ENCODE data around the gene XKR7.

Gene XKR7

DNA sequence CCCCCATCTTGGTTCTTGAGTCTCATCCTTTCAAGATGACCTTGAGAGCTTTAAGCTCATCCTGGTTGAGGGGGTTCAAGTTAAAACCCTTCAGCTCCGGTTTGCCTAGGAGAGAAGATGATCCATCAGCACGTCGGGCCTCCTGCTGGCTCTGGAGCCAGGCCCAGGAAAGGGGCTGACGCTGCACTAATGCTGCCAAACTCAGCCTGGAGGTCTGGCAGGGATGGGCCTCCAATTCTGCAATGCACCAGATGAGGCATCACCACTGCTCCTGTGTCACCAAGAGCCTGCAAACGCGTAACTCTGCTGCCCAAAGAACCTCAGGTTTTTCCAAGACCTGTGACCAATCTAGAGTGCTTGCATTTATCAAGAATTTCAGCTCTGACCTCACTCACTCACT lies 22.2 kb upstream of the XKR7 start:
- DNase-seq: no peak

- DNase-seq: no peak
Observed at GRCh38 chr20:31948008-31948407, 19.9 kb upstream of the XKR7 start.

DNA sequence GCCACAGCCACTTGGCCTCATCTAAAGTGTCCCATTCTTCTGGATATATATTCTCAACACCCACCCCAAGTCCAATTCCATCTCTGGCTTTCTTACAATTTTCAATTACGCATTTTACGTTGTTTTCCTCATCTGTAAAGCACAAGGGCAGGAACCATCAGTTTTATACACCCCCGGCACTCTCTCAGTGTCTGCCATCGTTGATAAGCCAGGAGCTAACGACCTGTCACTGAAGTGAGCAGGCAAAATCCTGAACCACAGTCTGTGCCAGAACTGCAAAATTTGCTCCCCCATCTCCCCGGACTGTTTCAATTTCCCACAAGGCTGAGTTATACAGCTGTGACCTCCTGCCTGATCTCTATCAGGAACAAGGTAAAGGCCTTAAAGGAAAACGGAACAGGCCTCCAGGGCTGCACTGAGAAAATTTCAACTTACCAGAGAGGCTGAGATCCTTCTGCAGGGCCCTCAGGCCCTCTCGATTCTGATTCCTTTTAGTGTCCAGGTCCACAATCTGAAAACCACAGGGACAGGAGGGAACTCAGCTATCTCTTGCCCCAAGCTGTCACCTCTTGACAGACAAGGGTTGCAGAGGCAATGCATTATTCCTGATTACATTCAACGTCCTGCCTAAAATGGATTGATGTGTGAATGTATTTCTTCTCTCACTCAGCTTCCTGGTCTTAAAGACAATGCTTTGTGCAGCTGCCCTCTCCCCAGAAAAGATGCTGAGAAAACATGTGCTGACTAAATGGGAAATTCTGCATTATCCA lies 17.9 kb upstream of the XKR7 start:
- DNase-seq: no peak

DNA sequence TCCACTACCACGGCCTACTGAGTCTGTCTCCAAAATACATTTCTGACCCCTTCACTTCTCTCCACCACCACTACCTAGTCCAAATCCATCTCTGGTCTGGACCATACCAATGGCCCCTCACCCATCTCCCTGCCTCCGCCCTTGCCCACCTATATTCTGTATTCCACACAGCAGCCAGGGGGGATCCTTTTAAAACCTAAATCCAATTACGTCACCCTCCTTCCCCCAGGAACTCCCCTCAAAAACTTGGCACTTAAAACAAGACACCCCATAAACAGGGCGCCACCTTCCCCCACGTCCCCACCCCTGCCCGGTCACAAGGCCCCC lies 16.8 kb upstream of the XKR7 start:
- no peak for DNase-seq

DNA sequence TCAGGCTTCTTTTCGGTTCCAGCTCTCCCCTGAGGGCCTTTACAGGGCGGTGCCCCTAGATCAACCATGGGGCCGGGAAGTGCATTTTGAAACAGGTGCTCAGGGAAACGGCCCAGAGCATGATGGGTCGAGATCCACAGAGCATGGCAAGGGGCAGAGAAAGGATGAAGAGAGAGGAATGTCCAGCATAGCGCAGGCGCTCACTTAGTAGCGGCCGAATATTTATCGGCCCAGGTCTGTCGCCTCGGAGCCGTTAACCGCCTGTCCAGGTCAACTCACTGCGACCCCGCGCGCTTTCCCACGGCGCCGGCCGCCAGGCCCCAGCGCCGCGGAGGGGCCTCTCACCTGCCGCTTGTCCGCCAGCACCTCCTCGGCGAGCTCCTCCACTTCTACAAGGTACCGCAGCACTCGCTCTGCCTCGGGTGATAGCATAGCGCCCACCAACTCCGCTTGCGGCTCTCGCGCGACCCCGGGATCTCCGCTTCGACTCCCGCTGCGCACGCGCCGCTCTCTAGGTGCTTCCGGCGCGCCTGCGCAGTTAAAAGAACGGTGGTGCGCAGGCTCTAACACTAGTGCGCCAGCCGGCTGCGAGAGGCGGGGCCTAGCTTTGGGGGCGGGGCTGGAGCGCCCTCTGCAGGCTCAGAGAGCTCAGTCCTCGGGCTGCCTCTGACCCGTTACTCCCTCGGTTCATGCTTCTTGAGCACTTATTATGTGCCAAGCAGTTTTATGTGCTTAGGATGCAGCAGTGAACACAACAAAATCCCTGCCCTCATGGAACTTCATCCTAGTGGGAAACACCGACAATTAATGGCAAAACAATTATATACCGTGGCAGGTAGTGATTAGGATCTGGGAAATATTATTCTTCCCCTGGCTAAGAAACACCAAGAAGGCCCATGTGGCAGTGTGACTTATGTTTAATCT lies 16.2 kb upstream of the XKR7 start, which contains the start of gene PDRG1:
PDRG1 (minus strand) TSS at position 517 of the 924 bp plus-strand sequence; CDS start at position 432, 85 bp downstream.
- DNase-seq: peak; percentile 97

- no peak for DNase-seq
Observed at GRCh38 chr20:31953556-31954148, 14.3 kb upstream of the XKR7 start.

- DNase-seq: no peak
Observed at GRCh38 chr20:31954500-31954899, 13.5 kb upstream of the XKR7 start.

DNA sequence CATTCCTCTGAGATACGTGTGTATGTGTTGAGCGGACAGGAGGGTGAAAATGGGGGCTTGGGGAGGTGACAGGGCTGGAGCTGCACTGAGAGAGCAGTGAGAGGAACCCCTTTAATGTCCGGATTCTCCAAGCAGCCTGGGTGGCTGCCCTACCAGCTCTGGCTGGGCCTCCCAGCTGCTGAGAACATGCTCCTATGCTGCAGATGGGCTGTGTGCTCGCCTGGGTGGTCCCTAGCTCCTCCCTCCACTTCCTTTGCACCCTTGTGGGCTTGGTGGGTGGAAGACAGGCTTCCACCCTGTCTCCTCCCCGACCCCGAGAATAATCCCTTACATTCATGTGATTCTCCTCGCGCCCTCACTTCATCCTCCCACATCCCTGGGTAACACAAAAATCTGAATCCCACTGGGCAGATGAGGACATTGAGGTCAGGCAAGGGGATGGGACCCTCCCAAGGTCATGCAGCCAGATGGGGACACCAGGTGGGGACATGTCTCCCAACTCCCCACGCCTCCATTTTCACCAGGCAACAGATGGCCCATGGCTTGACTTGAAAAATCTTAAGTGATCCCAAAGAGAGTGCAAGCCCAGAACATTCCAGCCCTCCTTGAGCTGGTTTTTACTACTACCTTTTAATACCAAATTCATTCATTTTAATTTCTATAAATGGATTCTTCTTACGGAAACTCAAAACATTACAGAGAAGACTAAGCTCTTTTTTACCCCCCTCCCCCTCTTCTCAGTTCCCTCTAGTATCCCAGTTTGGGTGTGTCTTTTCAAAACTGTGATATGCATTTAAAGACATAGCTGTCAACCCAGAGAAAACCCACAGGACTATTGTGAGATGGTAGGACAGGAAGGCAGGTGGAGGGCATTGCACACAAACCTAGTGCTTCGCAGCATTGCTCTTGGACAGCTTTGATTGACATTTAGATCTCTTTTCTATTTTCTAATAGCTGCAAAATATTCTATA lies 11.1 kb upstream of the XKR7 start:
- DNase-seq: no peak

GRCh38 chr20:31962761-31963160 lies 5.2 kb upstream of the XKR7 start:
- DNase-seq: no peak

DNA sequence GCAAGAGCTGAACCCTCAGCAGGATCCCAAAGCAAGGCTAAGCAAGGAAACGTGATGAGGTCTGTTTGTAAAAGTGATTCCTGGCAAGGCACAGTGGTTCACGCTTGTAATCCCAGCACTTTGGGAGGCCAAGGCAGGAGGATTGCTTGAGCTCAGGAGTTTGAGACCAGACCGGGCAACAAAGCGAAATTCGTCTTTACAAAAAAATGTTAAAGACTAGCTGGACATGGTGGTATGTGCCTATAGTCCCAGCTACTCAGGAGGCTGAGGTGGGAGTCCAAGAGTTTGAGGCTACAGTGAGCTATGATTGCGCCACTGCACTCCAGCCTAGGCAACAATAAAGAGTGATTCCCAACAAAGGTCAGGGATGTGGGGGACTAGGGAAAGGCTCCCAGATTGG lies 4.1 kb upstream of the XKR7 start:
- DNase-seq: no peak

DNA sequence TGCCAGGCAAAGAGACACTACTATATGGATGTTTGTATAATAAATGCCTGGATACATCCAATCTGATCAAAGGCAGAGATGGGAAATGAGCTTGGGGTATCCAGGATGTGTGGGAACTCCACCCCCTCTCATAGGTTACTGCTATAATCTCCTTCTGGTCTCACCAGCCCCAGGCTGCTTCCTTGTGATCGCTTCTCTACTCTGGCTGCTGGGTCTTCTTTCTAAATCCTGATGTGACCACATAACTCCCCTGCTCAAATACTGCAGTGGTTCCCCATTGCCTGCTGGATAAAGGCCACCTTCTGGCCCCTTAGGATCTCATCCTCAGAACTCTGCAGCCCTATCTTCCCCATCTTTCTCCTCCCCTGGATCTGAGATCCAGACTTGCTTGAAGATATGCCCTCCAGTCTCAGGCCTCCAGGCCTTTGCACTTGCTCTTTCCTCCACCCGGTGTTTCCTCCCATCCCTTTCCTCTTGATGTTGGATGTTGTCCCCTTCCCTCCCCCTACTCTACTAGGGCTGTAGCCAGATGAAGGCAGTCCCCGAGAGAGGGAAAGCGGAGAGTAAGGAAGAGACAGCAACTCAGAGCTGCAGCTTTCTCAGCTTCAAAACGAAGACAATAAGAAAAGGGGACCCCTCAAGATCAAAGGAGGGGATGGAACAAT lies 828 bp upstream of the XKR7 start:
- DNase-seq: no peak

- DNase-seq: peak; percentile 51
Observed at GRCh38 chr20:31968291-31969126, 558 bp downstream of the XKR7 start.

DNA sequence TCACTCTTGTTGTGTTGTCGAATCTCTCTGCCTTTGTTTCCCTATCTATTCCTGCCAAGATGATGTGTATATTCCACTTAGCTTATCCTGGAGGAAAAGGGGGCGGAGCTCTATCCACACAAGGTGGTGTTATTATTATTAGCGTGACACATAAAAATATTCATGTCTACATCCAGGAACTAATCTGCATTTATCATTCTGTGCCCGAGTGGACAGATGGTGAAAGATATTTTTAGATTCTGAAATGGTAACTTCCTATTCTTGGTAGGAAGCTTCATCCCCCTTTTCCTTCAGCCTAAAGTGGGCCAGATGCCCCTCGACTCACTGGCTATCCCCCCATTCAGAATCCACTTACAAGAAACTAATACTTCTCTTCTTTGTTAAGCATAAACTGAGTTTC lies 2.0 kb downstream of the XKR7 start:
- no peak for DNase-seq

GRCh38 chr20:31972471-31973021 lies 4.6 kb downstream of the XKR7 start:
- DNase-seq: no peak

GRCh38 chr20:31974296-31974695 lies 6.3 kb downstream of the XKR7 start:
- DNase-seq: no peak

GRCh38 chr20:31974951-31975487 lies 7.1 kb downstream of the XKR7 start:
- DNase-seq: no peak

DNA sequence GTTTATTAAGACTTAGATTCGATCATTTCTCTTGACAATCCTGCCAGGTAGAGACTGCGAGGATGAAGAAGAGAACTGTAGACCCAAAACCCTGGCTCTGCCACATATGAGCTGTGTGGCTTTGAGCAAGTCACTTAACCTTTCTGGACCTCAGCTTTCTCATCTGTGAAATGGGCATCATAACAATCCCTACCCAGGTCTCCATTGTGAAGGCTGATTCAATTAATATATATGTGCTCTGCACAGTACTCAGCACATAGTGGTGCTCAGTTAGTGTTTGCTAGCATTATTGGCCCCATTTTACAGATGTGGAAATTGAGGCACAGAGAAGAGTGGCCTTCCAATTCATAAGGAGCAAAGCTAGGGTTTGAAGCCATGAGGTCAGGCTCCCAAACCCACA lies 7.9 kb downstream of the XKR7 start:
- no peak for DNase-seq

DNA sequence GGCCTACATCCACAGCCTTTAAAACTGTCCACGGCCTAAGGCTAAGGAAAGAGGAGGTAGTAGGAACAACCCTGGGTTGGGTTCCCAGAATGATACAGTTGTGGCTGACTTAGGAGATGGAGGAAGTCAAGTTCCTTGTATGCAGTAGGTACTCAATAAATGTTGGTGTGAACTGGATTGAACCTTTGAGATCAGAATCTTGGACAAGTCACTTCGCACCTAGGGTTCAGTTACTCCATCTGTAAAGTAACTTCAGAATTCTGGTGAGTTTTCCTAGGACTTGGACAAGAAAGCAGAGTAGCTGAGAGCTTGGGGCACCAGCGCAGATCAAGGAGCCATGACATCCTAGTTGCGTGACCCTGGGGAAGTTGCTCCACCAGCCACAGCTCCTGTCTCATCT lies 9.1 kb downstream of the XKR7 start:
- no peak for DNase-seq

- no peak for DNase-seq
Observed at GRCh38 chr20:31979713-31980426, 11.9 kb downstream of the XKR7 start.

DNA sequence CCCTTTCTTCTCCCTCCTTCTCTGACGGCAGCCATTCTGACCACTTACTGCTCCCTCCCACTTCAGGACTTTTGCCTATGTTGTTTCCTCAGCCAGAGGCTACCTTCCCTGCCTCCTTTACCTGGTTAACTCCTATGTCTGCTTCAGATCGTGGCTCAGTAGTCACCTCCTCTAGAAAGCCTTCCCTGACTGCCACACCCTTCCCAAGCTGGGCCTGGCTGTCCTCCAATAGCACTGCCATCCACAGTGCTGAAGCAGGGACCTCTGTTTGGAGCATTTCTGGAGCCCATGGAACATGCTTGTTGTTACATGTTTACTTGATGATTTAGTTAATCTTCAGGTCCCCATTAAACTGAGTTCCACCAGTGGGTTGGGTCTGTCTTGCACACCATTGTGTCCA lies 13.8 kb downstream of the XKR7 start:
- no peak for DNase-seq

All from KG1 (cell line).